Measurements from ENCODE around the gene MRPL46. TPM values are rescaled to one million over a fixed set of nuclear protein-coding genes. Genes with fewer than 3 reads are reported as not detected.
"Not testable (repeated sequence)": the region's sequence is repeated elsewhere in the genome, so short reads cannot be mapped to it uniquely, and the experiment has no call there.

MRPL46 gene
- total RNA-seq, 2 donors from 2014 or later = 24.5 TPM

DNA sequence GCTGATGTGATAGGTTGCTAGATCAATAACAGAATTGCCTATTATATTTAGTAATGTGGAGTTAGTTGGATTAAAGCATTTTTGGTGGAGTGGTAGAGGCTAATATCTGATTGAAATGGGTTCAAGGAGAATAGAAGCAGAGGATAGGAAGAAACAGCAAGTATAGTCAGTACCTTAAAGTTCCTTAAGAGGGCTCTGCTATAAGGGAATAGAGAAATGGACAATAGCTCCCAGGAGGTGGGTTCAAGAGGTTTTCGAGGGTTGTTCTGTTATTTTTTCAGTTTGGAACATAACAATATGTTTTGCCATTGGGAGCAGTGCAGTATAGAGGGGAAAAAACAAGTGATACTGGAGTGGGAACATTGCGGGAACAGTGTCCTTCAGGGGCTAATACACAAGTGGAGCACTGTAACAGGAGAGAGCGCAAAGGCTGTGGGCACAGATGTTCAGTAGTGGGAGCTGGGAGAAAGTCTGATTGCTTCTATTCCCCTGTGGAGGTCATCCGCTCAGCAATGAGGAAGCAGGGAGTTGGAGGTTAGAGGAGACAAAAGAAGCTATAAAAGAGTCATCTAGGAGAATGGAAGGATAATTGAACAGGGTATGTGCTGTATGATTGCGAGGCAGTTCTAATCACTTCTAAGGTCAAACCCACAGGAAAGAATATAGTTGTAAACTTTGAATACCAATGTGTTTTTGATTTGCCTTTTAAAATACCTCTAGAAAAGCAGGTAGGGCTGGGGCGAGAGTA is 3.6 kb upstream of the MRPL46 start:
- no peak for DNase-seq
- Histone ChIP-seq H3K36me3 (ENCODE audit: control insufficient read depth, insufficient read depth, low read length) (peaks cover 35% of the 10 kb centered on the region), H3K27ac (ENCODE audit: low read depth, low read length) (no peak overlapping the region), H3K9ac (ENCODE audit: extremely low read depth, low read length, poor library complexity, severe bottlenecking) (no peak overlapping the region), H3K9me3 (ENCODE audit: control insufficient read depth, low read length) (no peaks in the 10 kb centered on the region), H3K4me3 (ENCODE audit: low read length) (no peak overlapping the region), H3K4me1 (ENCODE audit: control insufficient read depth, insufficient read depth, low read length) (no peaks in the 10 kb centered on the region), H3K27me3 (ENCODE audit: control insufficient read depth, insufficient read depth, low read length, poor library complexity, severe bottlenecking) (no peaks in the 10 kb centered on the region)
- Mint-ChIP-seq H3K4me3 (no peak overlapping the region), H3K36me3 (ENCODE audit: low read depth) (peaks cover 26% of the 10 kb centered on the region), H3K27me3 (ENCODE audit: insufficient read depth) (no peaks in the 10 kb centered on the region), H3K27ac (no peak overlapping the region), H3K4me1 (peaks cover 13% of the 10 kb centered on the region), H3K9me3 (no peaks in the 10 kb centered on the region)
- TF ChIP-seq, protein P1, sequence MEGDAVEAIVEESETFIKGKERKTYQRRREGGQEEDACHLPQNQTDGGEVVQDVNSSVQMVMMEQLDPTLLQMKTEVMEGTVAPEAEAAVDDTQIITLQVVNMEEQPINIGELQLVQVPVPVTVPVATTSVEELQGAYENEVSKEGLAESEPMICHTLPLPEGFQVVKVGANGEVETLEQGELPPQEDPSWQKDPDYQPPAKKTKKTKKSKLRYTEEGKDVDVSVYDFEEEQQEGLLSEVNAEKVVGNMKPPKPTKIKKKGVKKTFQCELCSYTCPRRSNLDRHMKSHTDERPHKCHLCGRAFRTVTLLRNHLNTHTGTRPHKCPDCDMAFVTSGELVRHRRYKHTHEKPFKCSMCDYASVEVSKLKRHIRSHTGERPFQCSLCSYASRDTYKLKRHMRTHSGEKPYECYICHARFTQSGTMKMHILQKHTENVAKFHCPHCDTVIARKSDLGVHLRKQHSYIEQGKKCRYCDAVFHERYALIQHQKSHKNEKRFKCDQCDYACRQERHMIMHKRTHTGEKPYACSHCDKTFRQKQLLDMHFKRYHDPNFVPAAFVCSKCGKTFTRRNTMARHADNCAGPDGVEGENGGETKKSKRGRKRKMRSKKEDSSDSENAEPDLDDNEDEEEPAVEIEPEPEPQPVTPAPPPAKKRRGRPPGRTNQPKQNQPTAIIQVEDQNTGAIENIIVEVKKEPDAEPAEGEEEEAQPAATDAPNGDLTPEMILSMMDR (conservative IDR thresholded peaks at IDR 0.05) = peak; percentile 55
- WGBS, 2 experiments (ENCODE audit: insufficient coverage in 1 of 2, insufficient read length in 1 of 2) = 89 to 97% methylated on average over 5 to 6 of the region's 6 CpGs

DNA sequence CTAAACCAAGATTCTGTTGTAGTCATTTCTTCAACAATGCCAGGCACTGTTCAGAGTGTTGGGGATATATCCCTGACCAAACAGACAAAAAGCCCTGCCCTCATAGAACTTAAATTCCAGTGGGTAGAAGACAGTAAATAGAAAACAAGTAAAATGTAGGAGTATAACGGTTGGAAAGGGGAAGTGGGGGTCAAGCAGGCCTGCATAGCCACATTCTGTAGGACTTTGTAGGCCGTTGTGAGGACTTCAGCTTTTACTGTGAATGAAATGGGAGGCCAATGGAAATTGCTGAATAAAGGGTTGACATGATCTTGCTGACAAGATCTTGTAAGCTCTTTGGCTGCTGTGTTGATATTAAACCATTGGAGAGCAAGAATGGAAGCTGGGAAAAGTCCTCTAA is 2.1 kb upstream of the MRPL46 start:
- Mint-ChIP-seq H3K27me3 (ENCODE audit: insufficient read depth) (no peaks in the 10 kb centered on the region), H3K4me3 (peak overlapping the region; percentile 88), H3K4me1 (peaks cover 13% of the 10 kb centered on the region), H3K36me3 (ENCODE audit: low read depth) (peaks cover 24% of the 10 kb centered on the region), H3K27ac (no peak overlapping the region), H3K9me3 (no peaks in the 10 kb centered on the region)
- 93 to 94% methylated on average over 2 of the region's 2 CpGs for WGBS, 2 experiments (ENCODE audit: insufficient coverage in 1 of 2, insufficient read length in 1 of 2)
- Histone ChIP-seq H3K9me3 (ENCODE audit: control insufficient read depth, low read length) (no peaks in the 10 kb centered on the region), H3K4me1 (ENCODE audit: control insufficient read depth, insufficient read depth, low read length) (no peaks in the 10 kb centered on the region), H3K4me3 (ENCODE audit: low read length) (no peak overlapping the region), H3K9ac (ENCODE audit: extremely low read depth, low read length, poor library complexity, severe bottlenecking) (no peak overlapping the region), H3K36me3 (ENCODE audit: control insufficient read depth, insufficient read depth, low read length) (peaks cover 35% of the 10 kb centered on the region), H3K27ac (ENCODE audit: low read depth, low read length) (no peak overlapping the region), H3K27me3 (ENCODE audit: control insufficient read depth, insufficient read depth, low read length, poor library complexity, severe bottlenecking) (no peaks in the 10 kb centered on the region)
- DNase-seq = peak; percentile 17
- TF ChIP-seq, protein P1 (conservative IDR thresholded peaks at IDR 0.05) = no peak

DNA sequence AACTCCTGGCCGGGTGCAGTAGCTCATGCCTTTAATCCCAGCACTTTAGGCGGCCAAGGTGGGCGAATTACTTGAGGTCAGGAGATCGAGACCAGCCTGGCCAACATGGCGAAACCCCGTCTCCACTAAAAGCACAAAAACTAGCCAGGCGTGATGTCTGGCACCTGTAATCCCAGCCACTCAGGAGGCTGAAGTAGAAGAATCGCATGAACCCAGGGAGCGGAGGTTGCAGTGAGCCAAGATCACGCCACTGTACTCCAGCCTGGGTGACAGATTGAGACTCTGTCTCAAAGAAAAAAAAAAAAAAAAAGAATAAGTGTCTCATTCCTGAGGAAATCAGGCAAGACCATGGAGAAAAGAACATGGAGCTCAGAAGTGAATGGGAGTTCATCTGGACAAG is 1.5 kb upstream of the MRPL46 start:
- Mint-ChIP-seq H3K4me3 (peak overlapping the region; percentile 88), H3K36me3 (ENCODE audit: low read depth) (peaks cover 27% of the 10 kb centered on the region), H3K4me1 (peaks cover 13% of the 10 kb centered on the region)
- H3K4me3 ChIP-seq (ENCODE audit: low read length) = peak overlapping the region; percentile 97
- WGBS, 2 experiments (ENCODE audit: insufficient coverage in 1 of 2, insufficient read length in 1 of 2) = 93 to 98% methylated on average over 5 to 10 of the region's 10 CpGs
- not testable (repeated sequence) for H3K27me3 Mint-ChIP-seq (ENCODE audit: insufficient read depth); H3K27ac ChIP-seq (ENCODE audit: low read depth, low read length); H3K9me3 ChIP-seq (ENCODE audit: control insufficient read depth, low read length); H3K27me3 ChIP-seq (ENCODE audit: control insufficient read depth, insufficient read depth, low read length, poor library complexity, severe bottlenecking); H3K4me1 ChIP-seq (ENCODE audit: control insufficient read depth, insufficient read depth, low read length); H3K9ac ChIP-seq (ENCODE audit: extremely low read depth, low read length, poor library complexity, severe bottlenecking); H3K27ac Mint-ChIP-seq; H3K9me3 Mint-ChIP-seq
- DNase-seq = peak; percentile 35
- H3K36me3 ChIP-seq (ENCODE audit: control insufficient read depth, insufficient read depth, low read length) = peaks cover 38% of the 10 kb centered on the region

All from endodermal cell (in vitro differentiated cells).